Coronary artery (tissue), 2 donors: ENCODE measurements around the gene FAM83B.

Source experiments
- DNase-seq: peaks from one replicate; pipeline ENCODE4 v3.0.0-alpha.2; 2017; ENCODE audit warnings: low spot score
- H3K27ac ChIP-seq, 2 donors: fragments of 200-600 bp; sonication (generic); one replicate each; pipeline ENCODE4 v1.5.1; 2016 to 2019
- H3K4me3 ChIP-seq: fragments of 200-600 bp; sonication (generic); 2 replicates; pipeline ENCODE4 v1.5.1; 2016; ENCODE audit warnings: mild to moderate bottlenecking, moderate library complexity
- CTCF ChIP-seq: fragments of 200-600 bp; sonication (generic); IDR thresholded peaks from one replicate; pipeline ENCODE4 v1.5.1; 2019; ENCODE audit warnings: antibody characterized with exemption

Gene FAM83B

GRCh38 chr6:54886932-54887584 is 40.5 kb downstream of the FAM83B start:
- Histone ChIP-seq H3K4me3 (no peak overlapping the region), H3K27ac (no peak overlapping the region)
- no peak for DNase-seq
- no peak for TF ChIP-seq CTCF

GRCh38 chr6:54891536-54891935 is 45.0 kb downstream of the FAM83B start:
- TF ChIP-seq CTCF, result no peak
- Histone ChIP-seq H3K4me3 (no peak overlapping the region), H3K27ac (no peak overlapping the region)
- no peak for DNase-seq

- DNase-seq, result no peak
- no peak for TF ChIP-seq CTCF
- no peak overlapping the region for H3K27ac ChIP-seq
- H3K4me3 ChIP-seq, result no peak overlapping the region
Measured at GRCh38 chr6:54892831-54893230, 46.3 kb downstream of the FAM83B start.

GRCh38 chr6:54893818-54894217 is 47.2 kb downstream of the FAM83B start:
- Histone ChIP-seq H3K4me3 (no peak overlapping the region), H3K27ac (no peak overlapping the region)
- no peak for TF ChIP-seq CTCF
- no peak for DNase-seq

GRCh38 chr6:54896302-54896701 is 49.7 kb downstream of the FAM83B start:
- no peak overlapping the region for H3K4me3 ChIP-seq
- DNase-seq, result no peak
- H3K27ac ChIP-seq, result no peak overlapping the region
- TF ChIP-seq CTCF, result no peak

GRCh38 chr6:54897462-54898189 is 51.1 kb downstream of the FAM83B start:
- H3K4me3 ChIP-seq, result no peak overlapping the region
- TF ChIP-seq CTCF, result no peak
- H3K27ac ChIP-seq, result no peak overlapping the region
- no peak for DNase-seq

- no peak overlapping the region for H3K4me3 ChIP-seq
- no peak overlapping the region for H3K27ac ChIP-seq
- DNase-seq, result no peak
- no peak for TF ChIP-seq CTCF
Measured at GRCh38 chr6:54898767-54899166, 52.2 kb downstream of the FAM83B start.
